GM18502 (cell line): ENCODE data around the gene ANKRD63.

Experiments
- ATAC-seq: cut with Tn5 transposase; IDR thresholded peaks from one replicate; pipeline ENCODE4 v1.9.1; 2021; ENCODE audit warnings: mild to moderate bottlenecking; ENCODE audit not compliant: unreplicated experiment, poor library complexity

Gene ANKRD63

GRCh38 chr15:40297356-40297755 lies 14.5 kb upstream of the ANKRD63 start:
- ATAC-seq, result no peak

GRCh38 chr15:40296561-40297230 lies 13.8 kb upstream of the ANKRD63 start:
- ATAC-seq, result no peak

GRCh38 chr15:40295877-40296560 lies 13.2 kb upstream of the ANKRD63 start:
- ATAC-seq, result no peak

DNA sequence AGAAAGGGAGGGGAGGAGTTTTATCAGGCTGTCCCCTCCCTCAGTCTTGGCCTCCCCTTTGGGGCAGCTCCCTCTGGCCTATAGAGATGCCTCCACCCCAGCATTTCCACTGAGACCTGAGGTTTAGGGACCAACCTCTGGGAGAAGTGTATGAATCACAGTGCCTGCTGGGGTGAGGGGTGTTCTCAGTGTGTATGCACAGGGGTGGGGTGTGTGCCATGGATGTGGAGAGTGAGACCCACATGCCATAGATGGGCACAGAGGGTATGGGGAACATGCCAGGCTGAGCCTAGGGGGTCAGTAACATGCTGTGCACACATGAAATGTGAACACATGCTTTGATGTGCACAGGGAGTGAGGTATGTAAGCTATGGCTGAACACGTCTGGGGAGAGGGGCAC lies 12.4 kb upstream of the ANKRD63 start:
- ATAC-seq, result no peak

DNA sequence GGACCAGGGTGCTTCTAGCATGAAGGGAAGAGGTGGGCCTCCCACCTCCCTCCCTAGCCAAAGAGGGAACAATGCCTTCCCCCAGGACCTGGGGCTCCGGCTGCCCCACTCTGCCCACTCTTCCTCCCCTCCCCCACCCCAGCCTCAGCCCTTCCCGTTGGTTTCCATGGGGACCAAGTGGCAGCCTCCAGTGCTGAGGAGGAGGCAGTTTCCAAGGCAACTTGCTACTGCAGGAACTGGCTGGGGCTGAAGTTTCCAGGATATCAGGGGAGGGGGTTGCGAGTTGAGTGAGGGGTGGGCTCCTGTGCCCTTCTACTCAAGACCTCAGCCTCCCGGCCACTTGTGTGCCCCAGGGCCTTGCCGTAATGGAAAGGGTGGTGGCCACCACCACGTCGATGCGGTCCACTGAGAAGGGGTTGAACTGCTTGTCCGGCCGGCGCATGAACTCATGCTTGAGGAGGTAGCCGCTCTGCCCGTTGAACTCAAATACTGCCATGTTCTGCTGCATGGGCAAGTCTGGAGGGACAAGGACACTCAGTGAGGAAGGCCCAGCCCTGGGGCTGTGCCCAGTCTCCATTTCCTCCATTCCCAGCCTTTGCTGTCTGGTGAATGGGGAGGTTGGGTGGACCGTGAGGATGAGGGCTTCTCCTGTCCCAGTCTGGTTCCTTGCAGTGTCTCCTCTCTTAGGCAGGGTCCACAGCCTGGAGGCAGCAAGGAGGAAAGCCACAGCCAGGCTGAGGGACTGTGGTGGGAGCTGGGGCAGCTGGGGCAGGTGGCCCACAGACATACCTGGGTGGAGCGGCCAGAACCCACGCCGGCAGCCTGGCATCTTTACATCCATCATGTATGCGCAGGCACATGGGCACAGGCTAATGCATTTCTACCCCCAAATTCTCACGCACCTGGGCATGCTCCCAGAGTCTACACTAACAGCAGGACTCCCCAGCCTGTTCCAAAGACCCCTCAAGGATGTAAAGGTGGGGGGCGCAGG lies 11.3 kb upstream of the ANKRD63 start:
- ATAC-seq, result no peak

DNA sequence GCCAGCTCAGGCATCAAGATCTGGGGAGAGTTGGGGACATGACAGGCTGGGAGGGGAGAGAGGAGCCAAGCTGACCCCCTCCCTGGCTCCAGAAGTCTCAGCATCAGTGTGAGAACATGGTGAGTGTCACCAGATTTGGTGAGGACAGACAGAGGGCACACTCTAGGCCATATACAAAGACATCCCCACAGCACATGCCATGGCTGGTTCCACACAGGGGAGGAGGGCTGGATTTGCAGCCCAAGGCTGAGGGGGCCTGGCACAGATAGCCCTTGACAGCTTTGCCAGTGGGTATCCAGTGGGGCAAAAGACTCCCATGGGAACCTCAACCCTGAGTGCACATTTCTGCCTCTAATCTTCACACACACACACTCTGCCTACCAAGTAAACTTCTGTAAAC lies 10.1 kb upstream of the ANKRD63 start:
- no peak for ATAC-seq

GRCh38 chr15:40292246-40292645 lies 9.4 kb upstream of the ANKRD63 start:
- no peak for ATAC-seq

DNA sequence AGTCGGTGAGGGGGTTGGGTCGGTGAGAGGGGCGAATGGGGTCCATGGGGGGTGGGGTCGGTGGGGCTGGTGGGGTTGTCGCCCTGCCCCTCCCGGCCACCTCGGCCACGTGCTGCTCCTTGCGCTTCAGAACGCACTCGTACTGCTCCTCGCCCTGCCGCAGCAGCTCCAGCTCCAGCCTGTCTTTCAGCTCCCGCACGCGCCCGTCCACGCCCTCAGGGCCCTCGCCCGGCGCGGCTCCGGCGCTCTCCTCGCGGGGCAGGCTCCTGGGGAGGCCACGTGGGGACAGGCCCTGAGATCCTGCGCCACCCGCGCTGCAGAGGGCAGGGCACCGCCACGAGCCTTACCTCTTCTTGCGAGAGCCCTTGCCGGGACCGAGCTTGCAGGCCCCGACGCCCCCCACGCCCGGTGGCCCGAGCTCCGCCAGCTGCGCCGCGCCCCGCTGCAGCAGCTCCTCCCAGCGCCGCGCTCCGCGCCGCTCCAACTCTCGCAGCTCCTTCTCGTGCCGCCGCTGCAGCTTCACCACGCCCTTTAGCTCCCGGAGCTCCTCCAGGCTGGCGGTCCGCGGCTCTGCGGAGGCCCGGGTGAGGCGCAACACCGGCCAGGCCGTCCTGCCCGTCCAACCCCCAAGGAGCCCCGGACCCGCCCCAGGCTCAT lies 8.2 kb upstream of the ANKRD63 start:
- ATAC-seq, result no peak

DNA sequence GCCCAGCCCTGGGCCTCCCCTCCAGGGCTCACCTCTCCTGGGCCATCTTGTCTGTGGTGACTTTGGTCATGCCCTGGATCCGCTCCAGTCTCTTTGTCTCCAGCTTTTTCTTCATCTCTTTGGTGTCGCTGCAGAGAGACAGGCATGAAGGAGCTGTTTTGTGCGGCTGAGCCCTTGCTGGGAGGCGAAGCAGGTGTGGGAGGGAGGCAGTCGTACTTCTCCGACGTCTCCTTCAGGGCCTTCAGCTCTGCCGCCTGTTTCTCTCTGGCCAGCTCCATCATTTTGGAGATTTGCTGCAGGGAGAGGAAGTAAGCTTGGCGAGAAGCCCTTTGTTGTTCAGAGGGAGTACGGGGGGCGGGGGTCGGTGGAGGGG lies 7.7 kb upstream of the ANKRD63 start:
- ATAC-seq, result no peak

GRCh38 chr15:40289140-40289775 lies 6.4 kb upstream of the ANKRD63 start:
- ATAC-seq, result no peak

- ATAC-seq, result no peak
These were observed 5.1 kb upstream of the ANKRD63 start for GRCh38 chr15:40287968-40288367.

GRCh38 chr15:40287505-40287904 lies 4.6 kb upstream of the ANKRD63 start:
- no peak for ATAC-seq

DNA sequence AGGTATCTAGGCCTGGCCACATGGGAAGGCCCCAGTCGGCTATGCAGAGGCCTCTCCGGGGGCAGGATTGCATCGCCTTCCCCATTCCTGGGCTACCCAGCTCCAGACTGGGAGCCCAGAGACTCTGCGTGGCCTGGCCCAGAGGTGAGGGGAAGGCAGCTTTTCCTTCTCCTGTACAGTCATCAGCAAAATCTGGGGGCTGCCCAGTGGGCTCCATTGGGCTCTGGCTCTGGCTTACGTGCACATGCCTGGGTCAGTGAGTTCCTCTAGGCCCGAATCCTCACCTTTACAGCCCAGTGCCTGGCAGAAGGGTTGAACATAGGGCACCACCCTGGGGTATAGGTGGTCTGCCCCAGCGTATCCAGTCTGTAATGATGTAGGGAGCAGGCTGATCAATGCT lies 3.9 kb upstream of the ANKRD63 start:
- no peak for ATAC-seq

GRCh38 chr15:40286061-40286532 lies 3.2 kb upstream of the ANKRD63 start:
- no peak for ATAC-seq

DNA sequence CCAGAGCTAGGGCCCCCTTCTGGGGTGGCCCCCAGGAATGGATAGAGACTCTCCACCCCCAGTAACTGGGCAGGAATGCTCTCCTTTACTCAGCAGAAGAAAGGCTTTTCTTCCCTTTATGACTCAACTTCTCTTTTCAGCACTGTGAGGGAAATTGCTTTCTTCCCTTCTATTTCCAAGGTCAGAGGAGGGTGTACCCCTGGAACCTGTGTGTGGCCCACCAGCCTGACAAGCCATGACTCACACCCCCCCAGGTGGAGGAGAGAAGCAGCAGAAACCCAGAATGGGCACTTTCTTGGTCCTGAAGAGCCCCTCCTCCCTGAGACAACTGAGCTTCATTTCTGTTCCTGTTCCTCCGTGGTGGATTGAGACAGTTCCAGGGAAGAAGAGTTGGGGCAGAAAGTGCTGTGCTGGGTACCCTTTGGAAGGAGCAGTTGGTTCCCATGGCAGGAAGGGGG lies 2.7 kb upstream of the ANKRD63 start:
- ATAC-seq, result no peak

DNA sequence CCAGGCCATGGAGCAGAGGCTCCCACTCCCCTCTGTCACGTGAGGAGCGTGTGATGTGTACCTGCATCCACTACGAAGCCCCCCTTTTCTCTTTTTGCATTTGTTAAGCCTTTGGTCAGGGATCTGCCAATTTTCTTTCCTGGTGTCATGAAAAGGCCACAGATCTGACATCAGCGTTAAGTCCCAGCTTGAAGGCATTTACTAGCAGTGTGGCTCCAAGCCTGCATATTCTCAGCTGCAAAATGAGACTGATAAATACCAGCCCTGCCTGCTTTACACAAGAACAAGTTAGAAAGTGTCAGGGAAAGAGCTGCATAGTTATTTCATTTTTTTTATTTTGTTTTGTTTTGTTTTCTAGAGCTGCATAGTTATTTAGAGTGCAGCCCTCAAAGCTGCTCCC lies 2.3 kb upstream of the ANKRD63 start:
- ATAC-seq, result no peak

DNA sequence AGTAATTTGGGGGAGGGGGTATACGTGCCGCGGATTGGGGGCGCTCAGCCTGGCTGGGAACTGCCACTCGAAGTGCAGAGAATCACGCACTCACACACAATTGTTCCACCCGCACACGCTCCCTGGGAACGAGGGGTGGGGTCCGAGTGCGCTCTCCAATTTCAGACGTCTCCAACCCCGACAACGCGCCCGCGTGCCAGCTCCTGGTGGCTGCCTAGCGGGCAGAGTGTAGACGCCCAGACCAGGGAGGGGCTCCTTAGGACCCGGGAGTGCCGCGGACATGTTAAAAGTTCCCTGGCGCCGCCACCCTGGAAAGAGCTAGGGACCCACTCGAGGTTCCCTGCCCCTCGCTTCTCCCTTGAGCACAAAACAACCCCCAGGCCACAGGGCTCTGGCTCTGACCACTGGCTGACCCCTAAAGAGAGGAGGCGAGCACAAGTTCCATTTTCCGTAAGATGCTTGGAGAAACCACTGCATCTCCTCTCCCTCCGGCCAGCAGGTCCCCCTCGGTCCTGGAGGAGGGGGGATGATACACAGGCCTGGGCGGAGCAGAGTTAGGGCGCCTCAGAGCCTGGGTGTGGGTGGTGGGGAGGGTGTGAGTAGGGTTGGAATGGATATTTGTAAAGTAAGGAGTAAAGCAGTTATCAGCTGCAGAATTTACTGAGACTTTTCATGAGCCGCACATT lies 894 bp upstream of the ANKRD63 start:
- no peak for ATAC-seq

DNA sequence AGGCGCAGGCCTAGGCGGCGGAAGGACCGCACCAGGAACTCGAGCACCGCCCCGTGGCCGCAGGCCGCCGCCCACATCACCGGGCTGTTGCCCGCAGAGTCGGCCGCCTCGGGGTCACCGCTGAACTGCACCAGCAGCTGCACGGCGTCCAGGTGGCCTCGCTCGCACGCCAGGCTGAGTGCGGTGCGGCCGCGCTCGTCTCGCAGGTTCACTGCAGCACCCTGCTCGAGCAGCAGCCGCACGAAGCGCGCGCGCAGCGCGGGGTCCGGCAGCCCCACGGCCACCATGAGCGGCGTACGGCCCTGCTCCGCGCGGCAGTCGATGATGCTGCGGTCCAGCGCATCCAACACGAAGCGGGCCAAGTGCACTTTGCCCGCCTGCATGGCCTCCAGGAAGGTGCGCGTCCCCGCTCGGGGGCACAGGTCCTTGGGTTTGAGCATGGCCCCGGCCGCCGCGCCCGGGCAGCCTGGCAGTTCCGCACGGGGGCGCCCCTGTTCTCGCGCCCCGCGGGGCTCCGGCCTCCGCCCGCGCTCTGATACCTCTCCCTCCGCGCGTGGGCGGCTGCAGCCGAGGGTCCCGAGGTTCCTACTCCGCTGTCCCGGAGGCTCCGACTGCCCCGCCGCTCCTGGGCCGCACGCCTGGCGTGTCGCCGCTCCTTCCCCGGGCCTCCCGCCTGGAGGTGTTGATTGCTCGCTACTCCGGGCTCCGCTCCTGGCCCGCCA lies 556 bp downstream of the ANKRD63 start:
- no peak for ATAC-seq

DNA sequence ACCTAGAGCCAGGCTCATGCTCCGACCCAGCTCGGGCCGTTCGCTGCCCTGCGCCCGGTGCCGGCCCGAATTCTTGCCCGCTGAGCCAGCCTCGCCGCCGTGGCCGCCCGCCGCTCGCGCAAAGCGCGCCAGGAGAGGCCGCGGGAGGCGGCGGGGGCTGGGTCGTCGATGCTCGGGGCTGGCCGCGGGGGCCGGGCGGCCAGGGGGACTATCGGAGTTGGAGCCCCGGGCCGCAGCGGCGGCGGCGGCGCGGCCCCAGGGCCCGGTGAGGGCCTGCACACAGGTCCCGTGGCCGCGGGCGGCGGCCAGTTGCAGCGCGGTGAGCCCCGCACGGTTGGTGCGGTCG lies 1.1 kb downstream of the ANKRD63 start:
- no peak for ATAC-seq
